ENCODE measurements around the gene CCBE1. TPM values are rescaled to one million over a fixed set of nuclear protein-coding genes. Genes with fewer than 3 reads are reported as not detected.
A peak's percentile ranks its signal among the peaks of the same experiment; 100 is the strongest.

Gene CCBE1
- total and polyA plus RNA-seq, 7 donors: 0.01 to 0.77 (median 0.14) TPM; not detected in 1

DNA sequence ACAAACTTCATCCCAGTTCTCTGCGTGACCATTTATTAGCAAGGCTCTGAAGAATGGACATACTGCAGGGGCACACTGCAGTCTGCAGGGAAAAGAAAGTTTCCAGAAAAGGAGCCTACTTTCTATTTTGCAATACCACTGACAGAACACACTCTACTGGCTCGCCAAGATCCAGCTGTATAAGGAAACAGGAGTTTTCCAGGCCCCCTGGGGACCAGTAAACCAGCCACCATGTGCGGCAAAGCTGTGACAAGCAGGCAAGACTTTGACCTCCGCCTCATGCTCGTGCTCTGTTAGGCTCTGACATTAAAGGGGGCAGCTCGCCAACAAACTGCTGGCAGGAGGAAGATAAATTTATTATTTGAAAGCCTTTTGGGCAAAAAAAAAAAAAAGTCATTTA, 67.3 kb downstream of the CCBE1 start:
- TF ChIP-seq CTCF (IDR thresholded peaks at IDR 0.05): no peak
- Histone ChIP-seq H3K36me3 (ENCODE audit: insufficient read depth in 1 of 2, low read depth in 1 of 2) (no peaks in the 10 kb centered on the region), H3K4me3 (no peak overlapping the region), H3K4me1 (no peaks in the 10 kb centered on the region), H3K27ac (no peak overlapping the region), H3K9me3 (no peaks in the 10 kb centered on the region), H3K27me3 (ENCODE audit: insufficient read depth in 3 of 3, low read length in 2 of 3) (peaks cover 0 to 3% (median 0%) of the 10 kb centered on the region in 3 donors)
- peak in 2 of 4 donors; percentile 26 to 55 for ATAC-seq
- intact Hi-C loops (cut with DNase I): loop anchor here in 1 of 2 donors (10.0 kb wide), 1 partner anchor 195 kb away; no protein-coding TSS in a partner anchor
- WGBS, 3 donors: 45 to 48% (median 47%) methylated on average over 6 of the region's 6 CpGs
- DNase-seq: peak in 1 of 2 donors; percentile 74

- no peak for DNase-seq
- intact Hi-C loops (cut with DNase I): no loop called here
- Histone ChIP-seq H3K4me3 (no peak overlapping the region), H3K27me3 (ENCODE audit: insufficient read depth in 3 of 3, low read length in 2 of 3) (peaks cover 0 to 3% (median 0%) of the 10 kb centered on the region in 3 donors), H3K36me3 (ENCODE audit: insufficient read depth in 1 of 2, low read depth in 1 of 2) (no peaks in the 10 kb centered on the region), H3K27ac (no peak overlapping the region), H3K4me1 (no peaks in the 10 kb centered on the region), H3K9me3 (no peaks in the 10 kb centered on the region)
- ATAC-seq: no peak
- TF ChIP-seq CTCF (IDR thresholded peaks at IDR 0.05): no peak
- 90 to 96% (median 95%) methylated on average over 1 of the region's 1 CpG for WGBS, 3 donors
Measured at GRCh38 chr18:59628995-59629394, 68.2 kb downstream of the CCBE1 start.

GRCh38 chr18:59627414-59627813, 69.8 kb downstream of the CCBE1 start:
- no peak for TF ChIP-seq CTCF (IDR thresholded peaks at IDR 0.05)
- Histone ChIP-seq H3K4me1 (no peaks in the 10 kb centered on the region), H3K36me3 (ENCODE audit: insufficient read depth in 1 of 2, low read depth in 1 of 2) (no peaks in the 10 kb centered on the region), H3K27ac (no peak overlapping the region), H3K27me3 (ENCODE audit: insufficient read depth in 3 of 3, low read length in 2 of 3) (peaks cover 0 to 3% (median 0%) of the 10 kb centered on the region in 3 donors), H3K9me3 (no peaks in the 10 kb centered on the region), H3K4me3 (no peak overlapping the region)
- WGBS, 3 donors: 31 to 38% (median 37%) methylated on average over 5 of the region's 5 CpGs
- intact Hi-C loops (cut with DNase I): no loop called here
- ATAC-seq: no peak
- no peak for DNase-seq

DNA sequence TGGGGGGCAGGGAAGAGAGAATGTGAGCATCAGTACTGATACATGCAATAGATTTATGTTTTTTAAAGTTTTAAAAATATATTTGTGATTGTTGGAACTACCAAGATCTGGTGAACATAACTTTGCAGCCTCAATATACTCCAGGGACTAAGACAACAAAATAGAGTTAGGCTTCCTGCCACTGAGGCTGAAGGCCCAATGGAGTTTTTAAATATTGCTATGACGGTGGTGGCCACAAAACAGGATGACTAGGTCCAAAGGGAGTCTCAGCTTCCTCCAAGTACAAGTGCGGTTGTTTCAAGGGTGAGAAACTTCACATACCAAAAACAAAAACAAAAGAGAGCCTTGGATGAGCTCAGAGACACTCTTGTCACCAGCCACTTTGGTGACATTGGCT, 72.9 kb downstream of the CCBE1 start:
- DNase-seq (no peak), ATAC-seq (peak in 2 of 4 donors; percentile 33 to 59)
- 55 to 71% (median 70%) methylated on average over 2 of the region's 2 CpGs for WGBS, 3 donors
- H3K27me3 ChIP-seq (ENCODE audit: insufficient read depth in 3 of 3, low read length in 2 of 3): no peaks in the 10 kb centered on the region
- no peaks in the 10 kb centered on the region for H3K4me1 ChIP-seq
- TF ChIP-seq CTCF (IDR thresholded peaks at IDR 0.05): no peak
- H3K36me3 ChIP-seq (ENCODE audit: insufficient read depth in 1 of 2, low read depth in 1 of 2): no peaks in the 10 kb centered on the region
- H3K27ac ChIP-seq: no peak overlapping the region
- no peaks in the 10 kb centered on the region for H3K9me3 ChIP-seq
- H3K4me3 ChIP-seq: no peak overlapping the region
- intact Hi-C loops (cut with DNase I): no loop called here

All from psoas muscle (tissue), 8 donors.